Measurements from ENCODE around the gene VSTM5.

- no peak for TF ChIP-seq POLR2A (IDR thresholded peaks at IDR 0.05; ENCODE audit: extremely low read depth, insufficient read length)
- TF ChIP-seq, protein P1, sequence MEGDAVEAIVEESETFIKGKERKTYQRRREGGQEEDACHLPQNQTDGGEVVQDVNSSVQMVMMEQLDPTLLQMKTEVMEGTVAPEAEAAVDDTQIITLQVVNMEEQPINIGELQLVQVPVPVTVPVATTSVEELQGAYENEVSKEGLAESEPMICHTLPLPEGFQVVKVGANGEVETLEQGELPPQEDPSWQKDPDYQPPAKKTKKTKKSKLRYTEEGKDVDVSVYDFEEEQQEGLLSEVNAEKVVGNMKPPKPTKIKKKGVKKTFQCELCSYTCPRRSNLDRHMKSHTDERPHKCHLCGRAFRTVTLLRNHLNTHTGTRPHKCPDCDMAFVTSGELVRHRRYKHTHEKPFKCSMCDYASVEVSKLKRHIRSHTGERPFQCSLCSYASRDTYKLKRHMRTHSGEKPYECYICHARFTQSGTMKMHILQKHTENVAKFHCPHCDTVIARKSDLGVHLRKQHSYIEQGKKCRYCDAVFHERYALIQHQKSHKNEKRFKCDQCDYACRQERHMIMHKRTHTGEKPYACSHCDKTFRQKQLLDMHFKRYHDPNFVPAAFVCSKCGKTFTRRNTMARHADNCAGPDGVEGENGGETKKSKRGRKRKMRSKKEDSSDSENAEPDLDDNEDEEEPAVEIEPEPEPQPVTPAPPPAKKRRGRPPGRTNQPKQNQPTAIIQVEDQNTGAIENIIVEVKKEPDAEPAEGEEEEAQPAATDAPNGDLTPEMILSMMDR (IDR thresholded peaks at IDR 0.05; ENCODE audit: low read depth, low read length), result no peak
These were observed 10.2 kb downstream of the VSTM5 start for GRCh38 chr11:93840180-93840579.

Data from NB4 (cell line).